Trophoblast cell (in vitro differentiated cells and primary cell): ENCODE measurements around the gene EFNB3.

Experiments
- DNase-seq, 2 donors: peaks; one replicate each; pipeline ENCODE4 v3.0.0-alpha.2; 2016
- H2AFZ ChIP-seq: 2 replicates; pipeline ENCODE4 v1.6.1; 2013; ENCODE audit warnings: low read length, moderate library complexity, mild to moderate bottlenecking; ENCODE audit not compliant: insufficient read depth, poor library complexity
- H2AK5ac ChIP-seq: 2 replicates; pipeline ENCODE4 v1.6.1; 2013; ENCODE audit warnings: mild to moderate bottlenecking, low read length
- H2BK120ac ChIP-seq: 2 replicates; pipeline ENCODE4 v1.6.1; 2013; ENCODE audit warnings: low read length, mild to moderate bottlenecking, moderate library complexity; ENCODE audit not compliant: insufficient read depth, poor library complexity
- H2BK12ac ChIP-seq: 2 replicates; pipeline ENCODE4 v1.6.1; 2013; ENCODE audit warnings: mild to moderate bottlenecking, low read length, moderate library complexity
- H2BK5ac ChIP-seq: 2 replicates; pipeline ENCODE4 v1.6.1; 2013; ENCODE audit warnings: low read length, low read depth, moderate library complexity, mild to moderate bottlenecking; ENCODE audit not compliant: poor library complexity
- H3K14ac ChIP-seq: 2 replicates; pipeline ENCODE4 v1.6.1; 2013; ENCODE audit warnings: mild to moderate bottlenecking, low read length
- H3K18ac ChIP-seq: 2 replicates; pipeline ENCODE4 v1.6.1; 2013; ENCODE audit warnings: mild to moderate bottlenecking, low read length
- H3K23ac ChIP-seq: 2 replicates; pipeline ENCODE4 v1.6.1; 2013; ENCODE audit warnings: low read length
- H3K27ac ChIP-seq: 2 replicates; pipeline ENCODE4 v1.5.1; 2013; ENCODE audit warnings: low read depth, mild to moderate bottlenecking, inconsistent platforms, low read length, moderate library complexity
- H3K27me3 ChIP-seq: 2 replicates; pipeline ENCODE4 v1.6.1; 2013; ENCODE audit warnings: inconsistent platforms, mild to moderate bottlenecking, low read length, moderate library complexity; ENCODE audit not compliant: insufficient read depth
- H3K36me3 ChIP-seq, 2 experiments: 1 replicate in 1 of 2; 2 replicates in 1 of 2; pipeline ENCODE4 v1.6.1; 2013; ENCODE audit warnings: low read length in 2 of 2, mild to moderate bottlenecking in 2 of 2, moderate library complexity in 1 of 2; ENCODE audit not compliant: insufficient read depth in 2 of 2, control insufficient read depth in 1 of 2
- H3K4ac ChIP-seq: 2 replicates; pipeline ENCODE4 v1.6.1; 2013; ENCODE audit warnings: low read depth, mild to moderate bottlenecking, low read length, moderate library complexity
- H3K4me1 ChIP-seq, 2 experiments: 1 replicate in 1 of 2; 2 replicates in 1 of 2; pipeline ENCODE4 v1.6.1; 2013; ENCODE audit warnings: low read length in 2 of 2, mild to moderate bottlenecking in 2 of 2, moderate library complexity in 1 of 2; ENCODE audit not compliant: insufficient read depth in 2 of 2, control insufficient read depth in 1 of 2
- H3K4me2 ChIP-seq: 2 replicates; pipeline ENCODE4 v1.6.1; 2013; ENCODE audit warnings: inconsistent platforms, mild to moderate bottlenecking, low read length, moderate library complexity
- H3K4me3 ChIP-seq: 2 replicates; pipeline ENCODE4 v1.5.1; 2013; ENCODE audit warnings: mild to moderate bottlenecking, low read depth, low read length, inconsistent platforms
- H3K79me1 ChIP-seq: one replicate; pipeline ENCODE4 v1.6.1; 2013; ENCODE audit warnings: low read length
- H3K79me2 ChIP-seq: 2 replicates; pipeline ENCODE4 v1.6.1; 2013; ENCODE audit warnings: low read length, mild to moderate bottlenecking; ENCODE audit not compliant: control insufficient read depth, insufficient read depth, poor library complexity
- H3K9ac ChIP-seq: 2 replicates; pipeline ENCODE4 v1.6.1; 2013; ENCODE audit warnings: mild to moderate bottlenecking, low read length
- H3K9me3 ChIP-seq: 2 replicates; pipeline ENCODE4 v1.6.1; 2013; ENCODE audit warnings: low read depth, mild to moderate bottlenecking, control low read depth, inconsistent platforms, low read length; ENCODE audit not compliant: insufficient read depth
- H4K12ac ChIP-seq: 2 replicates; pipeline ENCODE4 v1.6.1; 2013; ENCODE audit warnings: low read depth, mild to moderate bottlenecking, low read length, moderate library complexity
- H4K8ac ChIP-seq: 2 replicates; pipeline ENCODE4 v1.6.1; 2013; ENCODE audit warnings: low read depth, mild to moderate bottlenecking, low read length, moderate library complexity
- H4K91ac ChIP-seq: one replicate; pipeline ENCODE4 v1.6.1; 2013; ENCODE audit warnings: low read depth, mild to moderate bottlenecking, low read length, moderate library complexity
- WGBS: extraction: QIAGEN DNeasy Blood & Tissue Kit; methylation state at CpG from one replicate; pipeline ENCODE4 v1.1.7; 2013; ENCODE audit warnings: missing lambda C conversion rate; ENCODE audit not compliant: insufficient read length, insufficient coverage; ENCODE audit errors: extremely low coverage; 5-methylcytosine and 5-hydroxymethylcytosine counted together

The EFNB3 gene

DNA sequence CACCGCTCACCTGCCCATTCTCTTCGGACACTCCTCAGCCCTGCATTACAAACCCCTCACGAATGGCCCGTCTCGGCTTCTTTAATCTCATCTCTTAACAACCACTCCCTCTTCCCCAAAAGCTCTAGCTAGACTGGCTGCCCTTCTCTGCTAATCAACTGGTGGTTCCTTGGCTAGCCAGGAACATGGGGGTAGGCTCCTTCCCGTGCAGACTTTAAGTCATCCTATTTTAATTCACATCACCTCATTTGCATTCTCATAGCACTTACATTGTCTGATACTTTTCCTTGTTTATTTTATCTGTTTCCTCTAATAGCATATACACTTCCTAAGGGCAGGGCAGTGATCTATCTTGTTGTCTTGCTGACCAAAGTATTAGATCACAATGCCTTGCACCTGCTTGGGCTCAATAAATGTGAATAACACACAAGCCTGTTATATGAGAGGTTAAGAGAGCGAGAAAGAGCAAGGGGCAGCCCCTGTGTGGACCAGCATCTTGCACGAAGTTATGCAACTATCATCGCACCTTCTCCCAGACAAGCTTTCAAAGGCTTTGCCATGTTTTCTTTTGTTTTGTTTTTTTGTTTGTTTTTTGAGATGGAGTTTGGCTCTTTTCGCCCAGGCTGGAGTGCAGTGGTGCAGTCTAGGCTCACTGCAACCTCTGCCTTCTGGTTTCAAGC lies 27.5 kb upstream of the EFNB3 start:
- no CpG with 5 or more reads among the region's 10 CpGs for WGBS
- peaks cover 26 to 29% of the 10 kb centered on the region in 2 experiments for H3K36me3 ChIP-seq
- H2AK5ac ChIP-seq, result no peak overlapping the region
- H4K12ac ChIP-seq, result no peak overlapping the region
- no peak overlapping the region for H2BK5ac ChIP-seq
- no peak overlapping the region for H2BK12ac ChIP-seq
- H3K79me1 ChIP-seq, result no peaks in the 10 kb centered on the region
- H4K91ac ChIP-seq, result no peak overlapping the region
- peaks cover 6% of the 10 kb centered on the region for H3K9me3 ChIP-seq
- H3K14ac ChIP-seq, result no peak overlapping the region
- no peak overlapping the region for H4K8ac ChIP-seq
- no peak overlapping the region for H2AFZ ChIP-seq
- DNase-seq, result no peak
- H3K4me3 ChIP-seq, result no peak overlapping the region
- H3K9ac ChIP-seq, result no peak overlapping the region
- peaks cover 8 to 9% of the 10 kb centered on the region in 2 experiments for H3K4me1 ChIP-seq
- H3K23ac ChIP-seq, result no peak overlapping the region
- H3K4me2 ChIP-seq, result no peak overlapping the region
- H3K4ac ChIP-seq, result no peak overlapping the region
- peaks cover 1% of the 10 kb centered on the region for H3K79me2 ChIP-seq
- H3K27me3 ChIP-seq, result no peaks in the 10 kb centered on the region
- no peak overlapping the region for H2BK120ac ChIP-seq
- no peak overlapping the region for H3K27ac ChIP-seq
- H3K18ac ChIP-seq, result no peak overlapping the region

DNA sequence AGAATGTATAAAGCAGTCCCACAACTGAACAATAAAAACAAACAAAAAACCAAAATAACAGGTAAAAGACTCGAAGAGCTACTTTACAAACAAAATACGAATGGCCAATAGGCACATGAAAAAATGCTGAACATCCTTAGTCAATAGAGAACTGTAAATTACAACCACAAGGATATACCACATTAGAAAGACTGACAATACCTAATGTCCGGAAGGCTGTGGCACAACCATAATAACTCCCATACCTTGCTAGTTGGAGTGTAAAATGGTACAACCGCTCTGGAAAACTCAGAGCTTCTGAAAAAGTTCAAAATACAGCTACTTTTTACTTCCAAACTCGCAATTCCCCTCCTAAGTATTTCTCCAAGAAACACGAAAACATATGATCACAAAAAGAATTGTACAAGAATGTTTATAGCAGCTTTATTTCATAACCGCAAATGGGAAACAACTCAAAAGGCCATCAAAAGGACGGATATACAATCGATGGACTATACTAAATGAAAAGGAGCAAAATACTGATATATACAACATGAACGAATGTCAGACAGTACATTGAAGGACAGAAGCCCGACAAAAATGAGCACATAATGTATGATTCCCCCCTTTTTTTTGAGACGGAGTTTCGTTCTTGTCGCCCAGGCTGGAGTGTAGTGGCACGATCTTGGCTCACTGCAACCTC lies 20.0 kb upstream of the EFNB3 start:
- Histone ChIP-seq H3K23ac (no peak overlapping the region), H3K27me3 (no peaks in the 10 kb centered on the region), H3K14ac (no peak overlapping the region), H3K36me3 (peaks cover 0 to under 1% of the 10 kb centered on the region in 2 experiments), H3K4me2 (peak overlapping the region; percentile 94), H2BK120ac (no peak overlapping the region), H2BK12ac (no peak overlapping the region), H4K91ac (no peak overlapping the region), H2AFZ (no peak overlapping the region), H3K9me3 (no peaks in the 10 kb centered on the region), H3K4me3 (no peak overlapping the region), H3K18ac (no peak overlapping the region), H3K4ac (peak overlapping the region; percentile 95), H2BK5ac (no peak overlapping the region), H2AK5ac (no peak overlapping the region), H3K4me1 (peaks cover 4 to 12% of the 10 kb centered on the region in 2 experiments), H3K27ac (no peak overlapping the region), H3K79me2 (peaks cover 17% of the 10 kb centered on the region), H3K9ac (no peak overlapping the region), H4K8ac (no peak overlapping the region), H4K12ac (no peak overlapping the region), H3K79me1 (peaks cover 20% of the 10 kb centered on the region)
- WGBS, result no CpG with 5 or more reads among the region's 15 CpGs
- no peak for DNase-seq

- H3K4ac ChIP-seq, result peak overlapping the region; percentile 21
- no peak overlapping the region for H3K23ac ChIP-seq
- H3K9me3 ChIP-seq, result no peaks in the 10 kb centered on the region
- H3K14ac ChIP-seq, result peak overlapping the region; percentile 12
- no CpG with 5 or more reads among the region's 44 CpGs for WGBS
- peak overlapping the region; percentile 83 for H3K4me3 ChIP-seq
- H2AK5ac ChIP-seq, result no peak overlapping the region
- peak overlapping the region; percentile 88 for H3K27ac ChIP-seq
- H3K4me1 ChIP-seq, result peaks cover 4 to 12% of the 10 kb centered on the region in 2 experiments
- peak overlapping the region; percentile 68 for H3K9ac ChIP-seq
- peaks cover 17% of the 10 kb centered on the region for H3K79me2 ChIP-seq
- DNase-seq, result peak; percentile 94 to 95
- H2BK12ac ChIP-seq, result no peak overlapping the region
- H2BK120ac ChIP-seq, result no peak overlapping the region
- H4K12ac ChIP-seq, result peak overlapping the region; percentile 37
- no peaks in the 10 kb centered on the region for H3K27me3 ChIP-seq
- H4K8ac ChIP-seq, result peak overlapping the region; percentile 58
- H3K18ac ChIP-seq, result peak overlapping the region; percentile 9
- H2AFZ ChIP-seq, result no peak overlapping the region
- peaks cover 20% of the 10 kb centered on the region for H3K79me1 ChIP-seq
- peaks cover 0 to 2% of the 10 kb centered on the region in 2 experiments for H3K36me3 ChIP-seq
- peak overlapping the region; percentile 94 for H3K4me2 ChIP-seq
- H2BK5ac ChIP-seq, result no peak overlapping the region
- peak overlapping the region; percentile 47 for H4K91ac ChIP-seq
Observed at GRCh38 chr17:7685533-7686221, 19.3 kb upstream of the EFNB3 start.

DNA sequence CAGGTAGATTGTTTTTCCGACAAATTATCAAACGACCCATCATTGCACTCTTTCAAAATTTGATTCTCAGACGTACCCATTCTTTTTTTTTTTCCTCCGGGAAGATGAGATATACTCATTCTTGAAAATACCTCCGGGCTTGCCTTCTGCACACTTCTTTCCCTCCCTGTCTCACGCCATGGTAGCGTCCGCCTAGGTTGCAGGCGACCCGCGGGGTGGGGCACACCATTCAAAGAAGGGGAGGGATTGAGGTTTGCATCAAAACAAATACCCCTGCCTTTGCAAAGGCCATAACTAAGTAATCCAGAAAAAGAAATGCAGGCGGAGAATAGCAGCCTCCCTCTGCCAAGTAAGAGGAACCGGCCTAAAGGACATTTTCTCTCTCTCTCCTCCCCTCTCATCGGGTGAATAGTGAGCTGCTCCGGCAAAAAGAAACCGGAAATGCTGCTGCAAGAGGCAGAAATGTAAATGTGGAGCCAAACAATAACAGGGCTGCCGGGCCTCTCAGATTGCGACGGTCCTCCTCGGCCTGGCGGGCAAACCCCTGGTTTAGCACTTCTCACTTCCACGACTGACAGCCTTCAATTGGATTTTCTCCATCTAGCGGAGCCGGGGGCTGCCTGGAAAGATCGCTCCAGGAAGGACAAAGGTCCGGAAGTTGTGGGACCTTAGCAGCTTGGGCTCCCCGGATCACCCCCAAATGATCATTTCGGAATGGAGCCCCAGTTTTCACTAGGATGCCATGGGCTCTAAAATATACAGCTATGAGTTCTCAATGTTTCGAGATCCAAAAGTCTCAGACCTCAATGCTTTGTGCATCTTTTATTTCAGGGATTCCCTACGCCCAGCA lies 18.6 kb upstream of the EFNB3 start:
- DNase-seq, result peak; percentile 67 to 83
- peaks cover 20% of the 10 kb centered on the region for H3K79me1 ChIP-seq
- no peaks in the 10 kb centered on the region for H3K27me3 ChIP-seq
- peak overlapping the region; percentile 32 for H2AFZ ChIP-seq
- H2BK120ac ChIP-seq, result peak overlapping the region; percentile 70
- H3K4ac ChIP-seq, result peak overlapping the region; percentile 86
- peaks cover 17% of the 10 kb centered on the region for H3K79me2 ChIP-seq
- H3K14ac ChIP-seq, result peak overlapping the region; percentile 78
- peak overlapping the region; percentile 85 for H4K12ac ChIP-seq
- H3K4me3 ChIP-seq, result peak overlapping the region; percentile 90
- no peak overlapping the region for H2BK12ac ChIP-seq
- H3K23ac ChIP-seq, result no peak overlapping the region
- peak overlapping the region; percentile 94 for H3K4me2 ChIP-seq
- H3K27ac ChIP-seq, result peak overlapping the region; percentile 88
- peak overlapping the region; percentile 71 for H4K8ac ChIP-seq
- peak overlapping the region; percentile 91 for H4K91ac ChIP-seq
- no peaks in the 10 kb centered on the region for H3K9me3 ChIP-seq
- peak overlapping the region; percentile 75 for H3K18ac ChIP-seq
- H3K4me1 ChIP-seq, result peaks cover 4 to 12% of the 10 kb centered on the region in 2 experiments
- peaks cover 0 to 2% of the 10 kb centered on the region in 2 experiments for H3K36me3 ChIP-seq
- H2BK5ac ChIP-seq, result peak overlapping the region; percentile 81
- no CpG with 5 or more reads among the region's 30 CpGs for whole genome bisulfite sequencing
- peak overlapping the region; percentile 97 for H3K9ac ChIP-seq
- peak overlapping the region; percentile 86 for H2AK5ac ChIP-seq
